NB4 (cell line): ENCODE results near the gene RPS10.

Experiments
- DNase-seq: peaks from one replicate; pipeline ENCODE4 v3.0.0; 2010; ENCODE audit warnings: low read depth
- H3K4me3 ChIP-seq: one replicate; pipeline ENCODE4 v1.5.1; 2011; ENCODE audit warnings: mild to moderate bottlenecking, low read depth, low read length, moderate library complexity
- MYC ChIP-seq: IDR thresholded peaks from 2 replicates; pipeline ENCODE4 v1.6.1; 2011; ENCODE audit warnings: low read depth, low read length
- POLR2A ChIP-seq: IDR thresholded peaks from 2 replicates; pipeline ENCODE4 v1.6.1; 2011; ENCODE audit warnings: mild to moderate bottlenecking; ENCODE audit not compliant: insufficient read length; ENCODE audit errors: extremely low read depth
- TF ChIP-seq, protein P1 (sequence below): IDR thresholded peaks from 2 replicates; pipeline ENCODE4 v1.6.1; 2011; ENCODE audit warnings: low read depth, low read length
- TF ChIP-seq, protein P2 (sequence below): IDR thresholded peaks from one replicate; pipeline ENCODE4 v1.5.1; 2012; ENCODE audit warnings: low read depth, low read length

RPS10 gene

DNA sequence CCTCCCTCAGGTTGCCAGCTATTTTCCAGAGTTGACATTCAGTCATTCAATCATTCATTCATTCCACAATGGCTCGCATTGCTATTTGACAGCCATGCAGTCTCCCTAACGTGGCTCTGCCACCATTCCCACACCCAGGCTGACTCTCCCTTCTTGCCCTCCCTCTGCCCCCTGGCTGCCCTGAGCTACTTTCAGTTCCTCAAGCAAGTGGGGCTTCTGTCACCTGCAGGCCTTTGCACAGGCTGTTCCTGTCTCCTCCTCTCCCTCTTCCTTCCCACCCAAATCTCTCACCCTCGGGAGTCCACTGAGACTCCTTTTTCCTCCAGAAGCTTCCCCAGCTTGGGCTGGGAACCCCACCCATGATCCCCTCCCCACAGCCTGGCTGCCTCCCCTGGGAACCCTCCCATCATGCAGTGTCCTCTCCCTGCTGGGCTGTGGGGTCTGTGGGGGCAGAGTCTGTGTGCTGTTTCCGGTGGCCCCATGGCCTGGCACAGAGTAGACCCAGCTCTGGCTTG, 42.6 kb upstream of the RPS10 start:
- TF ChIP-seq, protein P1, sequence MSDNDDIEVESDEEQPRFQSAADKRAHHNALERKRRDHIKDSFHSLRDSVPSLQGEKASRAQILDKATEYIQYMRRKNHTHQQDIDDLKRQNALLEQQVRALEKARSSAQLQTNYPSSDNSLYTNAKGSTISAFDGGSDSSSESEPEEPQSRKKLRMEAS = no peak
- TF ChIP-seq MYC (no peak), POLR2A (no peak)
- TF ChIP-seq, protein P2, sequence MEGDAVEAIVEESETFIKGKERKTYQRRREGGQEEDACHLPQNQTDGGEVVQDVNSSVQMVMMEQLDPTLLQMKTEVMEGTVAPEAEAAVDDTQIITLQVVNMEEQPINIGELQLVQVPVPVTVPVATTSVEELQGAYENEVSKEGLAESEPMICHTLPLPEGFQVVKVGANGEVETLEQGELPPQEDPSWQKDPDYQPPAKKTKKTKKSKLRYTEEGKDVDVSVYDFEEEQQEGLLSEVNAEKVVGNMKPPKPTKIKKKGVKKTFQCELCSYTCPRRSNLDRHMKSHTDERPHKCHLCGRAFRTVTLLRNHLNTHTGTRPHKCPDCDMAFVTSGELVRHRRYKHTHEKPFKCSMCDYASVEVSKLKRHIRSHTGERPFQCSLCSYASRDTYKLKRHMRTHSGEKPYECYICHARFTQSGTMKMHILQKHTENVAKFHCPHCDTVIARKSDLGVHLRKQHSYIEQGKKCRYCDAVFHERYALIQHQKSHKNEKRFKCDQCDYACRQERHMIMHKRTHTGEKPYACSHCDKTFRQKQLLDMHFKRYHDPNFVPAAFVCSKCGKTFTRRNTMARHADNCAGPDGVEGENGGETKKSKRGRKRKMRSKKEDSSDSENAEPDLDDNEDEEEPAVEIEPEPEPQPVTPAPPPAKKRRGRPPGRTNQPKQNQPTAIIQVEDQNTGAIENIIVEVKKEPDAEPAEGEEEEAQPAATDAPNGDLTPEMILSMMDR = no peak
- no peak overlapping the region for H3K4me3 ChIP-seq
- DNase-seq = peak; percentile 73

DNA sequence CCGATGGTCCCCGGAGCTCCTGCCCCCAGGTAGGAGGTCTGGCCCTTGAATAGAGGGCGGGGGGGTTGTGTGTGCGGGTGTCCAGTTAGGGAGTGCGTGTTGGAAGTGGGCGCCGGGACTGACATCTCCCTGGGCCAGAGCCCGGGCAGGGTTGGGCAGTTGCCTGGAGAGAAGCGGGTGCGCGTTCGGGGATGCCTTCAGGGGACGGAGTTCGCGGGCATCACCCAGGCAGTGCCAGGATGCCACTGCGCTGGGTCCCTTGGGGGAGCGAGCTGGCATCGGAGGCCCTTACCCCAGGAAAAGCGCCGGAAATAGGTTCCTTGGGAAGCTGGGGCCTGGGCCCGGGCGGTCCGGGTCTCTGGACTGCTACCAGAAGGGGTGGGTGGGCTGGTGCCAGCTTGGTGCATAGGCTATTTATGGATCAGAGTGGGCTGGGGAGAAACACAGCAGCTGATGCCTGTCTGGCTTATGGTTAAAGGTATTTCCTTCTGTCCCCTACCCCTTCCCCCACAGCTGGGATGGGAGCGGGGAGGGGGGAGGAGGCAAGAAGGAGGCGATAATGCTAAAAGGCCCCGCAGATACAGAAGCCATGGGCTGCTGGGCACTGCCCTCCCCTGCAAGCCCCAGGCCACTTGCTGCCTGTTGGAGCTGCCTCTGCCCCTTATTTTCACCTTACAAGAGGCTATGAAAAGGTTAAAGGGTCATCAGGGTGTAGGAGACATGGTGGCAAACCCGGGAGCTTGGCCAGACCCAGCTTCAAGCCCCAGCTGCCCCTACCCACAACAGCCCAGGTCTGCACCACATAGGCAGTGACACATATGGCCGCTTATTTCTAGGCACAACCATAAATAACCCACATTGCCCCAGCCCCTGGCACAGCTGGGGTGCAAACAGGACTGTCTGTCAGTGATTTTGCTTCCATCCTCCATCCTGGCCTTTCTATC, 40.6 kb upstream of the RPS10 start:
- no peak overlapping the region for H3K4me3 ChIP-seq
- no peak for TF ChIP-seq POLR2A
- TF ChIP-seq MYC = no peak
- TF ChIP-seq, protein P1 = no peak
- TF ChIP-seq, protein P2 = no peak
- no peak for DNase-seq

DNA sequence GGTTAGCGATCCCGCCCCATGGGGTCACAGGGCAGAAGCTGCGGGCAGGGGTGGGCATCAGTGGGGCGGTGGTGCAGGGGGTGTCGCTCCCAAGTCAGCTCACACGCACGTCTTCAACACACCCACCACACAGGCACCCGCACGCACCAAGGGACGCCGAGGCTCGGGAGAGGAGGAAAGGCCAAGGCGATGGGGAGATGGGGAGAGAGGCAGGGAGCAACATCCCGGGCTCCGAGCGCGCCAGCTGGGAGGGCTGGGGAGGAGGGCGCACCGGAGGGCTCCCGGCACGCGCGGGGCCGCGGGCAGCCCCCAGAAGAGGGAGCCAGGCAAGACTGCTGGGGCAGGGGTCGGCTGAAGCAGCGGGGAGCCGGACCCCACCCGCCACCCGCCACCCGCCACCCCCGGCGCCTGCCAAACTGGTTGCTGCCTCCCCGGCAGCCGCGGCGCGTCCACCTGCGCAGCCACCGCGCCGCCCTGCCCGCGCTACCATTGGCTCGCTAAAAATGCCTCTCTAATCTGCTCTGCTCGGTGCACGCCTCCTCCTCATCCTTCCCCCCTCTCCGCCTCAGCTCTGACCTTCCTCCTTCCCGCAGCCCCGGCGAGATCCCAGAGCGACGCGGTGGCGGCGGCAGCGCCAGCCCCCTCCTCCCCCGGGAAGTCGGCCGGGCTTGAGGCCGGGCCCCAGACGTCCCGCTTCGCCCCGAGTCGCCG, 39.8 kb upstream of the RPS10 start, which contains the start of gene PACSIN1:
Gene PACSIN1, plus strand, starts transcription at position 546 of the 711 bp plus-strand sequence. CDS start 60,230 bp downstream, outside the sequence.
- DNase-seq = no peak
- TF ChIP-seq, protein P1 = no peak
- TF ChIP-seq MYC (no peak), POLR2A (no peak)
- TF ChIP-seq, protein P2 = no peak
- no peak within 1 kb of the TSS for H3K4me3 ChIP-seq

DNA sequence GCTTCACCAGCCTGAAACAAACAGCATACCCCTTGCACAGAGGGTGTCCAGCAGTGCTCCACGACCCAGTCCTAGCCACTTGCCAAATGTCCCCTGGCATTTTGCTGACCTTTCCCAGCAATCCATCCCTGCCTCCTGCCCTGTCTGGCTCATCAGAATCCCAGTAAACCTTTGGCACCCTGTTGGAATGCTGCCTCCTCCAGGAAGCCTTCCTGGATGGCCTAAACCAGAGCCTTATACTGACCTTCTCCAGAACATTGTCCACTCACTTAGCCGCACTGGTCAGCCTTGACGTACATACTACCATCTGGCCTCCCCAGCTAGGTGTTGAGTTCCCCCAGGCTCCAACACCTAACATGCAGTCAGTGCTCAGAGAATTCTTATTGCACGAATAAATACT, 38.0 kb upstream of the RPS10 start:
- TF ChIP-seq POLR2A (no peak), MYC (no peak)
- TF ChIP-seq, protein P1 = no peak
- TF ChIP-seq, protein P2 = no peak
- no peak overlapping the region for H3K4me3 ChIP-seq
- no peak for DNase-seq

DNA sequence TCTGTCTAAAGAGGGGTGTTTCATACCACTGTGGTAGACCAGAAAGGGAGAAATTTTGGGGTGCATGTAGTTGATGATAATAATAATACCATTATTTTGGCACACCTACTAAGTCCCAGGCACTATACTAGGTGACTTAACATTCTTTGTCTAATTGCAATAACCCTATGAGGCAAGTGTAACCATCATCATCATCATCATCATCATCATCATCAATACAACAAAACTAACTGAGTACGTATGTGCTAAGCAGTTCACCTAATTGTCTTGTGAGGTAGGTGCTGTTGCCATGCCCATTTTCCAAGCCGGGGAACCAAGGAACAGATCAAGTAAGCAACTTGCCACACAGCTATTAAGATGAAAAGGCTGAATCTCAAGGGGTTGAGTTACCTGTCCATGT, 37.4 kb upstream of the RPS10 start:
- TF ChIP-seq, protein P2 = no peak
- TF ChIP-seq POLR2A (no peak), MYC (no peak)
- TF ChIP-seq, protein P1 = no peak
- no peak for DNase-seq
- no peak overlapping the region for H3K4me3 ChIP-seq
